GM19043 (cell line): ENCODE results near the gene NUP210.
"Not testable (repeated sequence)": the region's sequence is repeated elsewhere in the genome, so short reads cannot be mapped to it uniquely, and the experiment has no call there.

ENCODE experiments used
- ATAC-seq: cut with Tn5 transposase; IDR thresholded peaks from one replicate; pipeline ENCODE4 v1.9.1; 2021; ENCODE audit warnings: low read depth; ENCODE audit not compliant: unreplicated experiment

The NUP210 gene

DNA sequence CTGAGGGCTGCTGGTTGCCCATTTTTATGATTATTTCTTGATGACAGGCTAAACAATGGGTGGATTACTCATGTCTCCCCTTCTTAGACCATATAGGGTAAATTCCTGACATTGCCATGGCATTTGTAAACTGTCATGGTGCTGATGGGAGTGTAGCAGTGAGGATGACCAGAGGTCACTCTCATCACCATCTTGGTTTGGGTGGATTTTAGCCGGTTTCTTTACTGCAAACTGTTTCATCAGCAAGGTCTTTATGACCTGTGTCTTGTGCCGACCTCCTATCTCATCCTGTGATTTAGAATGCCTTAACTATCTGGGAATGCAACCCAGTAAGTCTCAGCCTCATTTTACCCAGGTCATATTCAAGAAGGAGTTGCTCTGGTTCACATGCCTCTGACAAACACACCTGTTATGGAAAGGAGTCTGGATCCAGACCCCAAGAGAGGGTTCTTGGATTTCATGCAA lies 10.3 kb upstream of the NUP210 start:
- not testable (repeated sequence) for ATAC-seq

DNA sequence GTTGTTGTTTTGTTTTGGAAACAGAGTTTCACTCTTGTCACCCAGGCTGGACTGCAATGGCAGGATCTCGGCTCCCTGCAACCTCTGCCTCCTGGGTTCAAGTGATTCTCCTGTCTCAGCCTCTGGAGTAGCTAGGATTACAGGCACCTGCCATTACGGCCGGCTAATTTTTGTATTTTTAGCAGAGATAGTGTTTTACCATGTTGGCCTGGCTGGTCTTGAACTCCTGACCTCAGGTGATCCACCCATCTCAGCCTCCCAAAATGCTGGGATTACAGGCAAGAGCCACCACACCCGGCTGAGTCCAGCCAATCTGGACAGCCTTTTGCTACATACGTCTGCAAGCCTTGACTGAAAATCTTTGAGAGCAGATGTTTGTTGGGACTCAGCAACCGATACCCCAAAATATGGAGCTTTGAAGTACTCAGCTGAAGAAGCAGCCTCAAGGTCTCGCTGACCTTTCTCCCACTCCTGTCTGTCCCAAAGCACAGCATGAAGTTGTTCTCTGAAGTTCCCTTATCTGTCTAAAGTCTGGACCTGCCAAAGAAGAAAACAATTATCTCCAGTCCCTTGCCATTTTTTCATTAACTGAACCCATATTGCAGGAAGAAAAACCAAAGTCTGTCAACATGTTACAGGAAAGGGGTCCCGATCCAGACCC lies 9.6 kb upstream of the NUP210 start:
- ATAC-seq, result no peak

DNA sequence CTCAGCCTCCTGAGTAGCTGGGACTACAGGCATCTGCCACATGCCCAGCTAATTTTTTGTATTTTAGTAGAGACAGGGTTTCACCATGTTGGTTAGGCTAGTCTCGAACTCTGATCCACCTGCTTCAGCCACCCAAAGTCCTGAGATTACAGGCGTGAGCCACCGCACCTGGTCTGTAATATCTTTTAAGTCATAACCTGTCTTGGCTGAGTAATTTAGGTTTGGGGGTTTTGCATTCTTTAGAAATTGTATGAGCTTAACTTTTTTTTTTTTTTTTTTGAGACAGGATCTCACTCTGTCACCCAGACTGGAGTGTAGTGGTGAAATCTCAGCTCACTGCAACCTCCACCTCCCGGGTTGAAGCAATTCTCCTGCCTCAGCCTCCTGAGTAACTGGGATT lies 8.6 kb upstream of the NUP210 start:
- ATAC-seq, result not testable (repeated sequence)

DNA sequence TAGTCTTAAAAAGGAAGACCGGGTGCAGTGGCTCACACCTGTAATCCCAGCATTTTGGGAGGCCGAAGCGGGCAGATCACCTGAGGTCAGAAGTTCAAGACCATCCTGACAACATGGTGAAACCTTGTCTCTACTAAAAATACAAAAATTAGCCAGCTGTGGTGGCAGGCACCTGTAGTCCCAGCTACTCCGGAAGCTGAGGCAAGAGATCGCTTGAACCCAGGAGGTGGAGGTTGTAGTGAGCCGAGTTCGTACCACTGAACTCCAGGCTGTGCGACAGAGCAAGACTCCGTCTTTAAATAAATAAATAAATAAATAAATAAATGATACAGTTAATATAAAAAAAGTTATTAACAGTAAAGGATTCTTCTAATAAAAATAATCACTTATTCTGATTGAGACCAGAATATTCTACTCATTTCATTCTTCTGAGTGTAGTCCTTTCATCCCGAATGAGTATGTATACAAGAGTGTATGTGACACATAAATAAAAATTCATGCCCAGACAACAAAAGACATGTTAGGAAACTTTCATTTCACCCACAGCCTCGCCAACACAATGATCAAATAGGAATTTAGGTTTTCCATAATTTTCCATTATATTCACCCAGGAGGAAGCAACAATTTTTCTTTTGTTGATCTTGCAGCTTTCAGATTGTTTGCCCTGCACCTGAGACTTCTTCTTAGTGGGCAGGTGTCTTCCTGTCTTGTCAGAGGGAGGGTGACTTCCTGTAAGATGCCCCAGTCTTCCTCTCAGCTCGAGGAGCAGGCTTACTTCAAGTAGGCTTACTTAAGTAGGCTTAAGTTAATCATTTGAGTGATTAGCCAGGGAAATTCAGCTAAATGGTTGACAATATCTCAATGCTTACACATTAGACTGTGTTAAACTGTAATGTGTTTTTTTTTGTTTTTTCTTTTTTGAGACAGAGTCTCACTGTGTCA lies 7.8 kb upstream of the NUP210 start:
- ATAC-seq, result no peak

DNA sequence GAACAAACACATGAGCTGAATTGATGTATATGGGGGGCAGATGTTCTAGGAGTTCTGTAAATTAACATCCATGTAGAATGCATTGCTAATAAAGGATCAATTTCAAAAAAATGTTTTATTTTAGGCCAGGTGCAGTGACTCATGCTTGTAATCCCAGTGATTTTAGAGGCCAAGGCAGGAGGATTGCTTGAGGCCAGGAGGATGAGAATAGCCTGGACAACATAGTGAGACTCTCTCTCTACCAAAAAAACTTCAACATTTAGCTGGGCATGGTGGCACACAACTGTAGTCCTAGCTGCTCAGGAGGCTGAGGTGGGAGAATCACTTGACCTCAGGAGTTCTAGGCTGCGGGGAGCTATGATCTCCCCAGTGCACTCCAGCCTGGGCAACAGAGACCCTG lies 6.5 kb upstream of the NUP210 start:
- ATAC-seq, result no peak

DNA sequence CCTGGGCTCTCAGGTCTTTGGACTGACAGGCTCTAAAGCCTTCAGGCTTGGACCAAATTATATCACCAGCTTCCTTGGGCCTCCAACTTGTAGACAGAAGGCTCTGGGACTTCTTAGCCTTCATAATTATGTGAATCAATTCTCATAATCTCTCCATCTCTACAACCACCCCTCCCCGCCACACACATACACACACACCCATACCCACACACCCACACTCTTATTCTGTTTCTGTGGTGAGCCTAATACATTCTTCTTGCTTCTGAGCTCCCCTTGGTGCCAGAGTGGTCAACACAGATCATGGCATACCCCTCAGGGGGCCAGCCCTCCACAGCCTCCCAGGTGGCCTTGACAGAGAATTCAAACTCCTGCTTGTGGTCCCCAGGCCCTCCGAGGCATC lies 5.6 kb upstream of the NUP210 start:
- ATAC-seq, result no peak

DNA sequence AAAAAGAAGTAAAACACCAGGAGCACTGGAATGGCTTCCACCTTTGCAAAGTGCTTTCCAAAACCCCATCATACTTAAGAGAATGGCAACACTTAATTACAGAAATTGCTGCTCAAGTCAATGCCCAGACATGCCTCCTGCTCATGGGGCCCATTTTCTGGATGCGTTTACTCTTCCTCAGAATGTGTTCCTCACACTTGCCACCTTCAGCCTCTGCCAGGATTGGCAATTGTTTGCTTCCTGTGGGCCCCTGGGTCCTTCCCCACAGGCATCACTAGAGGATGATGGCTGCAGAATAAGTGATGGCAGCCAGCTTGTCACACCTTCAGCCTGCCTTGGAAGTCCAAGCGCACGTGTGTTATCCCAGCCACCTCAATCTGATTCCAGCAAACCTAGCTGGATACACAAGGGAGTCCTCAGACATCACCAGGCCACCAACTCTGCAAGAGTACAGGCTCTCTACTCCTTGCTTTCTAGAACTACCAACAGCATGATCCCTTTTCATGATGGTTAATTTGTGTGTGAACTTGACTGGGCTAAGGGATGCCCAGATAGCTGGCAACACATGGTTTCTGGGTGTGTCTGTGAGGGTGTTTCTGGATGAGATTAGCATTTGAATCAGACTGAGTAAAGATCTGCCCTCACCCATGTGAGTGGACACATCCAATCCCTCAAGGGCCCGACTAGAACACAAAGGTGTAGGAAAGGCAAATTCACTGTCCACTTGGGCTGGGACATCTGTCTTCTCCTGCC lies 4.9 kb upstream of the NUP210 start:
- ATAC-seq, result no peak

DNA sequence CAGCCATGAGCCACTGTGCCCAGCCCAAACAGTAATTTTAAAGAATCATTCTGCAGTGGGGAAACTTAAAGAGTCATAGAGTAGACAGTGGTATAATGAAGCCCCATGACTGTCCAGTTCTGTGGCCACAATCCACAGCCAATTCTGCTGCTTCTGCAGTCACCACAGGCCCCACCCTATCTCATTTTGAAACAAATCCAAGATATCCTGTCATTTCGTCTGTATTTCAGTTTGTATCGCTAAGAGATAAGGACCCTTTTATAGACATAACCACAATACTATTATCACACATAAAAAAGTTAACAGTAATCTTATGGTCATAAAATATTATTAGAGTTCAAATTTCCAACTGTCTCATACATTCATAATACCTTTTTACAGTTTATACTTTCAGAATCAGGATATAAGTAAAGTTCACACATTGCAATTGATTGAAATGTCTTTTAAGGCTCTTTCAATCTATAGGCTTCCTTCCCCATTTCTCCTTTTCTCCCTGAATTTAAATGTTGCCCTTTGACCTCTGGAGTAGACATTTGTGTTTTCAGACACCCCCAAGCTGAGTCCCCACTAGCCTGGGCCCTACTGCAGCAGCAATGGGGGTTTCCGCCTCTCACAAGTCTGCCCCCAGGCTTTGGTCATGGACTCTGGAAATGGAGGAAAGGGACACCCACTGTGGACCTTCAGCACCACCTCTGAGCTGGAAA lies 4.2 kb upstream of the NUP210 start:
- ATAC-seq, result no peak

DNA sequence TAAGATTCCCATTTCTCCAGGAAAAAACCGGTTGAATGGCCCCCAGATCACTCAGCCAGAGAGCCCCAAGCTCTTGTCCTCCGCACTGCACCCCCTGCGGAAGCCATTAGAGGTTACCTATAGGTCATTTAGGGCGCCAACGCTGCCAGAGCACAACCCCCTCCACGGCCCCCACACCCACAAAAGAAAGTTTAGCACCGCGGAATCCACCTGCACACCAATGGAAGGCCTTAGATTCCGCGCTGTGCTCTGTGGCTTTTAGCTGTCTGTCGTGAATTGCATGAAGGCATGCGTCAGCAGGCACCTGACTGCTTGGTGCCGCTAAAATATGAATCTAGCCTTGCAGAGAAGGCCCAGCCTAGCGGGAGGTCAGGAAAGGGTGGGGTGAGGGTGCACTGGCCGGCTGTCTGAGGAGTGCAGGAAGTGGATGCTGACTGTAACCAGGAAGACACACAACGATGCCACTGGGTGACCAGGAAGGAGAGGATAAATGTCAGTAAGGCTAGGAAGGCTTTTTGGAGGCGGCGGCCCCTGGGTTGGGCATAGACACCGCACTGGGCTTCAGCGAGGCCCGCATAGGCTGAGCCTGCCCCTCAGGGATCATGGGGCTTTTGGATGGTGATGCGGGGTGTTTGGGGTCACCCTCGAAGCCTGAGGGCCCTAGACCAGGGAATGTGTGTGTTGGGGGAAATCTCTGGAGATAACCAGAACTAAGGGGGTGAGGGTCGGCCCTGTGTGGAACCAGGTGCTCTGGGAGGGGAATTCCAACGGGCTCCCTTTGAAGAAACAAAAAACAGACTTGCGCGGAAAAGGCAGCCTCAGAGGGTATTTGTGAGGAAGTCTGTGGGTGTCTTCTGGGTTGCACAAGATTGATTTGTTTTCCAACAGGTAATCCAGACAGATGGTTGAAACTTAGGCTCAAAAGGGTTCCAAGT lies 976 bp upstream of the NUP210 start:
- ATAC-seq, result no peak

DNA sequence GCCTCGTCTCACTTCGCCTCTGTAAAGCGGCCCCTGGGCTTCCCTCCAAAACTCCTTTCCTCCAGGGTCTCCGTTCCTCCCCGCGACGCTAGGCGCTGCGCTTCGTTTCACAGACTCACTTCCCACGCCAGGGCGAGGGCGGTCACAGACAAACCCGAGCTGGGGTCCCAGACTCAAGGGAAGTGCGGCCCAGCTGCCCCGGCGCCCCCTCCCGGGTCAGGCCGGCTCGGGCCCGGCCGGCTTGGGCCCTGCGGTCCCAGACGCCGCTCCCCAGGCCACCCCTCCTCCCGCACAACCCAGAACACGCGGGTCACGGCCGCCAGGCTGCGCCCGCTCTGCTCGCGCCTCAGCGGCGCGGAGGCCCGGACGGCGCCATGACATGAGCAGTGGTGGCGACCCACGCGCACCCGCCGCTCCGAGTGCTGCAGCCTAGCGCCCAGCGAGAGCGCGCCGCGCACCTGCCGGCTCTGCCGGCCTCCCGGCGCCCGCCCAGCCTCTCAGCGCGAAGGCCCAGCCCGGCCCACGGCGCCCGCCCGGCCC lies 547 bp downstream of the NUP210 start:
- ATAC-seq, result peak; percentile 32

DNA sequence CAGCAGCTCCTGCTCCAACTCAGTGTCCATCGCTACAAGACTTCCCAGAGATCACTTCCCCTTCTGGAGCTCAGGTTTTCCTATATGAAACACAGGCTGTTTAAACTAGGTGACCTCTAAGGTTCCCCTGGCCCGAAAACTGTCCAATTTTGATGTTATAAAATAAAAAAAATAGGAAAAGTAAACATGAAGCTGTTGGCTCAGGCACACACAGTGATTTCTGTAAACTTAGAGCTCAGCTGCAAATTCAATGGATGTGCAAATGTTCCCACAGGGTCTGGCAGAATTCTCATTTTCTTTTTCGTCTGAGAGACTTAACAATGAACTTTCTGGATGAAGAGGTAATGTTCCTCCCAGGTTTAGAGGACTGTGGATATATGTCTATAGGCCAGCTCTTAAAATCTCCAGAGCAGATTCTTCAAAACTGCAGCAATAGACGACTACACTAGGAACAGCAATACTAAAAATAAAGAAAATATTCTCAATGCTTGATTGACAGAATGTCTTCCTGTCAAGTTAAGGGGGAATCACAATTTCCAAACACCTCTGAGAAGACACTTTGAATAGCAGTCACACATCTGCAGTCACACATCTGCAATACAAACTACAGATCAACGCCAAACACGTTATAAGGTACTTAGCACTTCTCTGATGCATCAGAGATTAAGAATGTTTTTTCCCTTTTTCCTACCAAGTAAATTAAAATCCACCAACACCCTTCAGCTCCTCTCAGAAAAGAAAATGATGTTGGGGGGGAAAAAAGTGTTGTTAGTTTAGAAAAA lies 2.8 kb downstream of the NUP210 start:
- no peak for ATAC-seq

DNA sequence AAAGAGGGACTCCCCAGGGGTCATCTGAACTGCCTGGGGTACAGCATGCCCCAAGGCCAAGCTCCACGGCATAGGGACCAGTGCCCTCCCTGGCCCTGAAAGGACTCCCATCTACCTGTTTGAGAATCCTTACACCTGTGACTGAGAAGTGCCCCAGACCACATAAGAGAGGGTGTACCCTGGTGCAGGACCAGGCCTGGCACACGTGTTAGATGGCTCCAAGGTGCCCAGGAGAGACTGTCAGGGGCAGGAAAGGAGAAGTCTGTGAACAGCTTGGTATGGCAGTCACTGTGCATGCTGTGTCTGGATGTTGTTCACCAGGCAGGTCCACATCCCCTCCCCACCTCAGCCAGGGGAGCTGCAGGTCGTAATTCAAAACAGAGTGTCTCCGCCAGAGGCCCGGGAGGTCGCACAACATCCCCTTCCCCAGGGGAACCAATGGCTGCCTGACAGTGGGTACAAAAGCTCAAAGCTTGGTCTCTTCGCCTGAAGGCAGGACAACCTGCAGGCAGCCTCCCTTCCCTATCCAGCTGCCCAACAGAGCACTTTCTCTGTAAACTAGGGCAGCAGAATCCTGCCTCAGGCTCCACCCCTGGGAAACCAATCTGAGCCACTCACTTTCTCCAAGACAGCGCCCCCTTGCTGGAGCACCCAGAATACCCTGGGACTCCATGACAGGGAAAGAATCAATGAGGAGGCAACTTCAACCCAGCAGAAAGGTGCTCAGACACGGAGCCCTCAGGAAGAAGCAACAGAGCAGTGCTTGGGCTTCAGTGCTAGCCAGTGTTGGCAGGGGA lies 3.9 kb downstream of the NUP210 start:
- ATAC-seq, result no peak

DNA sequence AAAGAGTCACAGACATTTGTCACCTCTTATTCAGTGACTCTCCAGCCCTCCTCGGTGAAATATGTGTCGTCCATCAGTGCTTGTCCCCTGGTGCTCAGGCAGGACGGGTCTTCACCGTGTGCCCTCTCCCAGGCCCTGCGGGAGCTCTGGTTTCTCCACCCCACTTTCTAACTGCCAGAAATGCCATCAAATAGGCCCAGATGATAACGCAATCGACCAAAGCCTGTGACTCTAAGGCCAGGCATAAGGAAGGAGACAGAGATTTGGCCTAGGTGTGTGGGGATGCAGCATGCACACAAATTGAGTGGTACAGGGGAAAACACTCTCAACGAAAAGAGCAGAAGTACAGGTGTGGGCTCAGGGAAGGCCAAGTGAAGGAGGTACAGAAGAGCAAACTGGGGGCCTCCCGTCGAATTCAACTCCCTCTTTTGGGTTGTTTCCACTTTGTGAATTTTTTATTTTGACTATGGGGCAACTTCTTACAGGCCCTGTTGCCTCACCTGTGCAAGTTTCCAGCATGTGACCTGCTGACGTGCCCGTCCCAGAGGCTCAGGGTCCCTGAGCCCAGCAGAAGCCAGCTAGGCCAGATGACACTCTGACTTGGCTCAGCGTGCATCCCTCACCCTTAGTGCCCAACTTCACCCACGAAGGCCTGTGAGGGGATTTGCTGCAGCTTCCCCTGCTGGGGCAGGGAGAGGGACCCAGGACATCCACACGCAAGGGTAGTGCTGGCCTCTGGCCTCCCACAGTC lies 4.7 kb downstream of the NUP210 start:
- no peak for ATAC-seq

DNA sequence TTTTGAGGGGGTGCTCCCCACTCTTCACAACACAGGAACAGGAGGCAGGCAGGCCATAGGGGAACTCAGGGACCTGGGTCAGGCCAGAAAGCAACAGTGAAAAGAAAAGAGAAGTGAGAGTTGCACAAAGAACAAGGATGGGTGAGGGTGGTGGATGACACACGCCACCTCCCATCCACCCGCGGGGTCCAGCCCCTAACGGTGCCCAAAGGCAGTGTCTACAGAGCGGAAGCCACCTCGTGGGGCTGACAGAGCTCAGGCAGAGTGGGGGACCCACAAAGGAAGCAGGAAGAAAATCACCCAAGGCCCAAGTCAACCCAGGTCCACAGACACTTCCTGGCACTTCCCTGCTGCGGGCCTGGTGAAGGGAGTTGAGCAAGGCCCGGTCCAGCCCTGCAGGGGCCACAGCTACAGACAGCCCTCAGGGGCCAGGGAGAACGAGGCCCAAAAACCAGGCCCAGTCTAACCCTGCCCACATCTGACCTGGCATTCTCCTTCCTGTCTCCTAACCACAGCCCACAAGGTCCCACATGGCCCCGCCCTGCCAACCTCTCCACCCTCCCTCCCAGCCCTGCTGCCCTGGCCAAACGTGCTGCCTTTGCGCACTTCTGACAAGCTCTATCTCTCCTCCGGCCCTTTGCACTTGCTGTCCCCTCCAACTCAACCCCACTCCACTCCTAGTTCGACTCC lies 5.9 kb downstream of the NUP210 start:
- peak; percentile 93 for ATAC-seq

DNA sequence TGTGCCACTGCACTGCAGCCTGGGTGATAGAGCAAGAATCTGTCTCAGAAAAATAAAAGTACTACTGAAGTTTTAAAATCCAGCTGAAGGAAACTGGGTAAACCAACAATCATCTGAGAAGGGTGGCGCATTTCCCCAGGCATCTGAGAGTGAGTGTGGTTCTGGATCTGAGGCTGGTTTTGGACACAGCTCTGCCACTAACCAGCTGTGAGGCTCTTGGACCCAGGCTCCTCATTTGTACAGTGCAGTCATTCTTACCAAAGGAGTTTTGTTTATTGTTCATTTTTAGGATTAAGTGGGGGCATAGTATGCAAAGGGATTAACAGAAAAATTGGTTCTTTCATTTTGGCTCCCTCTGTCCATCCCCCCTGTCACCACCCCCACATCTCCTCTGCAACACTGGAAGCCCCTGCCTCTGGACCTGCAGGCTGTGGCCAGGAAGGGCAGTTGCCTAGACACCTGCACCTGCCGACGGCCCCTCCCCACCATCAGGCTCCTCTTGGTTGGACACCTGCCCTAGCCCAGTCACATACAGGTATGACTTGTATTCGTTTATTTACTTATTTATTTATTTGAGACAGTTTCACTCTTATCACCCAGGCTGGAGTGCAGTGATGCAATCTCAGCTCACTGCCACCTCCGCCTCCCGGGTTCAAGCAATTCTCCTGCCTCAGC lies 8.8 kb downstream of the NUP210 start:
- no peak for ATAC-seq

DNA sequence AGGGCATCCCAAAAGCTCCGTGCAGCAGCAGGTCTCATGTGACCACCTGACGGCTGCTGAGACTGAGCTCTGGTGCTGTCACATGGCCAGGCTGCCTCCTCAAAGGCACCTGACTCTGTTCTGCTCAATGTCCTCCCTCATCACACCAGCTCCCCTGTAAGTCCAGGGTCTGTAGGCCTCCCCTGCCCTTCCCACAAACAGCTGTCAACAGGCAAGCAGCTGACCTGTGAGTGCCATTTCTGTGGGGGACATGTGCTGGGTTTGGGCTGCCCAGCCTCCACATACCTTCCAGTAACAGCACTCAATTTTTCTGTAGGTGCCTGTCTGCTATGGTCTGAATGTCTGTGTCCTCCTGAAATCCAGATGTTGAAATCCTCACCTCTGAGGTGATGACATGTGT lies 11.2 kb downstream of the NUP210 start:
- no peak for ATAC-seq
